H9 (cell line): ENCODE results near the gene PCGF3. TPM values are rescaled to one million over a fixed set of nuclear protein-coding genes. Genes with fewer than 3 reads are reported as not detected.

Source experiments
- DNase-seq: peaks from one replicate; pipeline ENCODE4 v3.0.0-alpha.2; 2017
- H2AFZ ChIP-seq: one replicate; pipeline ENCODE4 v1.6.1; 2013; ENCODE audit warnings: mild to moderate bottlenecking, low read length, control low read depth, moderate library complexity
- H2AK5ac ChIP-seq: 2 replicates; pipeline ENCODE4 v1.6.1; 2013; ENCODE audit warnings: low read length, control low read depth, mixed read lengths; ENCODE audit not compliant: insufficient read length
- H2BK120ac ChIP-seq: one replicate; pipeline ENCODE4 v1.6.1; 2013; ENCODE audit warnings: low read depth, mild to moderate bottlenecking, low read length, control low read depth, inconsistent platforms; ENCODE audit not compliant: poor library complexity, severe bottlenecking
- H2BK12ac ChIP-seq: 2 replicates; pipeline ENCODE4 v1.6.1; 2013; ENCODE audit warnings: low read length, control low read depth, mixed read lengths, low read depth; ENCODE audit not compliant: insufficient read length
- H2BK15ac ChIP-seq: 2 replicates; pipeline ENCODE4 v1.6.1; 2013; ENCODE audit warnings: low read depth, low read length, control low read depth
- H2BK20ac ChIP-seq: one replicate; pipeline ENCODE4 v1.6.1; 2013; ENCODE audit warnings: low read depth, mild to moderate bottlenecking, low read length, control low read depth, inconsistent platforms; ENCODE audit not compliant: poor library complexity, severe bottlenecking
- H2BK5ac ChIP-seq: 2 replicates; pipeline ENCODE4 v1.6.1; 2013; ENCODE audit warnings: low read length, control low read depth, mixed read lengths; ENCODE audit not compliant: insufficient read length
- H3K14ac ChIP-seq: 2 replicates; pipeline ENCODE4 v1.6.1; 2013; ENCODE audit warnings: low read length, control low read depth; ENCODE audit not compliant: insufficient read depth
- H3K18ac ChIP-seq: 2 replicates; pipeline ENCODE4 v1.6.1; 2013; ENCODE audit warnings: low read depth, mild to moderate bottlenecking, mixed read lengths, low read length, control low read depth; ENCODE audit not compliant: insufficient read length
- H3K23ac ChIP-seq: 2 replicates; pipeline ENCODE4 v1.6.1; 2013; ENCODE audit warnings: low read length, control low read depth, mixed read lengths, low read depth; ENCODE audit not compliant: insufficient read length
- H3K23me2 ChIP-seq: 2 replicates; pipeline ENCODE4 v1.6.1; 2013; ENCODE audit warnings: low read depth, mild to moderate bottlenecking, mixed read lengths, low read length, control low read depth; ENCODE audit not compliant: insufficient read length, poor library complexity, severe bottlenecking
- H3K27ac ChIP-seq: 2 replicates; pipeline ENCODE4 v1.5.1; 2013; ENCODE audit warnings: low read length, control low read depth, mixed read lengths, low read depth; ENCODE audit not compliant: insufficient read length
- H3K27me3 ChIP-seq: 2 replicates; pipeline ENCODE4 v1.6.1; 2013; ENCODE audit warnings: low read length, control low read depth, inconsistent platforms; ENCODE audit not compliant: insufficient read depth
- H3K4ac ChIP-seq: 2 replicates; pipeline ENCODE4 v1.6.1; 2013; ENCODE audit warnings: low read depth, mild to moderate bottlenecking, control low read depth, inconsistent platforms, low read length, moderate library complexity
- H3K4me1 ChIP-seq: 2 replicates; pipeline ENCODE4 v1.6.1; 2013; ENCODE audit warnings: low read length, control low read depth, inconsistent platforms; ENCODE audit not compliant: insufficient read depth
- H3K4me2 ChIP-seq: 2 replicates; pipeline ENCODE4 v1.6.1; 2013; ENCODE audit warnings: low read length, control low read depth, mixed read lengths; ENCODE audit not compliant: insufficient read length, insufficient read depth
- H3K56ac ChIP-seq: 2 replicates; pipeline ENCODE4 v1.6.1; 2013; ENCODE audit warnings: low read depth, mild to moderate bottlenecking, mixed read lengths, low read length, control low read depth; ENCODE audit not compliant: insufficient read length
- H3K79me1 ChIP-seq: 2 replicates; pipeline ENCODE4 v1.6.1; 2013; ENCODE audit warnings: low read depth, mild to moderate bottlenecking, moderate library complexity, low read length, control low read depth, inconsistent platforms; ENCODE audit not compliant: insufficient read depth, poor library complexity, severe bottlenecking
- H3K79me2 ChIP-seq: 2 replicates; pipeline ENCODE4 v1.6.1; 2013; ENCODE audit warnings: low read length, control low read depth, inconsistent platforms; ENCODE audit not compliant: insufficient read depth
- H3K9ac ChIP-seq: 2 replicates; pipeline ENCODE4 v1.6.1; 2013; ENCODE audit warnings: low read length, control low read depth, mixed read lengths; ENCODE audit not compliant: insufficient read length; ENCODE audit errors: extremely low read depth
- H3K9me3 ChIP-seq: one replicate; pipeline ENCODE4 v1.6.1; 2013; ENCODE audit warnings: low read depth, low read length, inconsistent platforms; ENCODE audit not compliant: control insufficient read depth
- H3T11ph ChIP-seq: one replicate; pipeline ENCODE4 v1.6.1; 2013; ENCODE audit warnings: mild to moderate bottlenecking, low read length, control low read depth, inconsistent platforms
- H4K20me1 ChIP-seq: one replicate; pipeline ENCODE4 v1.6.1; 2013; ENCODE audit not compliant: control insufficient read depth, insufficient read length, insufficient read depth
- H4K5ac ChIP-seq: 2 replicates; pipeline ENCODE4 v1.6.1; 2013; ENCODE audit warnings: low read depth, mild to moderate bottlenecking, mixed read lengths, low read length, control low read depth; ENCODE audit not compliant: insufficient read length
- H4K8ac ChIP-seq: replicated peaks from 2 replicates; pipeline ENCODE4 v1.6.1; 2013; ENCODE audit warnings: low read length, control low read depth, mixed read lengths, low read depth; ENCODE audit not compliant: insufficient read length
- H4K91ac ChIP-seq: 2 replicates; pipeline ENCODE4 v1.6.1; 2013; ENCODE audit warnings: low read depth, mild to moderate bottlenecking, moderate library complexity, mixed read lengths, low read length, control low read depth; ENCODE audit not compliant: insufficient read length
- H3K27ac Mint-ChIP-seq, 3 experiments: 2 replicates in 2 of 3; 3 replicates in 1 of 3; pipeline ENCODE4 v1.8.0; 2020 to 2021; ENCODE audit warnings: mixed read lengths in 3 of 3, mild to moderate bottlenecking in 1 of 3, moderate library complexity in 1 of 3
- H3K27me3 Mint-ChIP-seq: 2 replicates; pipeline ENCODE4 v1.8.0; 2021; ENCODE audit warnings: low read depth, mild to moderate bottlenecking, moderate library complexity, mixed read lengths
- H3K36me3 Mint-ChIP-seq, 3 experiments: 2 replicates in 2 of 3; 3 replicates in 1 of 3; pipeline ENCODE4 v1.8.0; 2020 to 2021; ENCODE audit warnings: low read depth in 3 of 3, mixed read lengths in 3 of 3; ENCODE audit not compliant: insufficient read depth in 1 of 3
- H3K4me1 Mint-ChIP-seq, 2 experiments: 2 replicates each; pipeline ENCODE4 v1.8.0; 2020; ENCODE audit warnings: mixed read lengths in 2 of 2
- H3K4me3 Mint-ChIP-seq, 2 experiments: 2 replicates in 1 of 2; 3 replicates in 1 of 2; pipeline ENCODE4 v1.8.0; 2020 to 2021; ENCODE audit warnings: mild to moderate bottlenecking in 2 of 2, mixed read lengths in 2 of 2, moderate library complexity in 1 of 2
- H3K9me3 Mint-ChIP-seq, 2 experiments: 2 replicates in 1 of 2; 3 replicates in 1 of 2; pipeline ENCODE4 v1.8.0; 2020; ENCODE audit warnings: mild to moderate bottlenecking in 2 of 2, mixed read lengths in 2 of 2, moderate library complexity in 1 of 2
- WGBS: extraction: QIAGEN DNeasy Blood & Tissue Kit; methylation state at CpG from one replicate; pipeline ENCODE4 v1.1.7; 2013; ENCODE audit warnings: missing lambda C conversion rate, low lambda C conversion rate, mixed read lengths; ENCODE audit not compliant: insufficient read length; ENCODE audit errors: extremely low coverage; 5-methylcytosine and 5-hydroxymethylcytosine counted together
- total RNA-seq: library from RNA; stranded (reverse); gene quantifications from 2 replicates; pipeline ENCODE4 v1.2.1, GENCODE V29; 2021
- TF ChIP-seq, protein P1 (sequence below): fragments of 200-600 bp; sonication (generic); conservative IDR thresholded peaks from 3 replicates; pipeline ENCODE4 v1.8.0; 2021; ENCODE audit warnings: antibody characterized with exemption, mild to moderate bottlenecking

PCGF3 gene
- total RNA-seq, 1 experiment from 2014 or later, result 43.1 TPM

GRCh38 chr4:784401-785331 is 79.0 kb downstream of the PCGF3 start:
- Histone ChIP-seq H3K4me1 (0 out of 2 replicates have a peak, but pooled peaks cover 4% of the 10 kb centered on the region), H3T11ph (no peak overlapping the region), H3K9ac (no peak overlapping the region), H2BK20ac (no peak overlapping the region), H3K79me1 (peaks cover 12% of the 10 kb centered on the region), H2BK120ac (no peak overlapping the region), H3K79me2 (peaks cover 9% of the 10 kb centered on the region; the same call in 1 of the 2 replicates), H3K9me3 (no peaks in the 10 kb centered on the region), H3K23ac (no peak overlapping the region), H3K23me2 (peaks cover 11% of the 10 kb centered on the region), H2AK5ac (no peak overlapping the region), H2BK5ac (no peak overlapping the region), H3K56ac (no peak overlapping the region), H3K27ac (no peak overlapping the region), H4K91ac (no peak overlapping the region), H3K4me2 (peak overlapping the region; percentile 42), H4K20me1 (no peaks in the 10 kb centered on the region), H2AFZ (no peak overlapping the region), H3K4ac (no peak overlapping the region), H3K18ac (no peak overlapping the region), H3K14ac (no peak overlapping the region), H2BK15ac (no peak overlapping the region), H4K5ac (no peak overlapping the region), H4K8ac (no peak overlapping the region), H3K27me3 (peaks cover 24% of the 10 kb centered on the region; the same call in 1 of the 2 replicates), H2BK12ac (no peak overlapping the region)
- peaks cover 26 to 39% of the 10 kb centered on the region in 2 experiments for H3K4me1 Mint-ChIP-seq
- H3K36me3 Mint-ChIP-seq, result peaks cover 10 to 11% (median 11%) of the 10 kb centered on the region in 3 experiments
- peaks cover 0 to 3% of the 10 kb centered on the region in 2 experiments; a peak in 1 of 5 replicates for H3K9me3 Mint-ChIP-seq
- no peak for DNase-seq
- peak overlapping the region; percentile 43 to 76 for H3K4me3 Mint-ChIP-seq
- H3K27me3 Mint-ChIP-seq, result peaks cover 66% of the 10 kb centered on the region
- TF ChIP-seq, protein P1, sequence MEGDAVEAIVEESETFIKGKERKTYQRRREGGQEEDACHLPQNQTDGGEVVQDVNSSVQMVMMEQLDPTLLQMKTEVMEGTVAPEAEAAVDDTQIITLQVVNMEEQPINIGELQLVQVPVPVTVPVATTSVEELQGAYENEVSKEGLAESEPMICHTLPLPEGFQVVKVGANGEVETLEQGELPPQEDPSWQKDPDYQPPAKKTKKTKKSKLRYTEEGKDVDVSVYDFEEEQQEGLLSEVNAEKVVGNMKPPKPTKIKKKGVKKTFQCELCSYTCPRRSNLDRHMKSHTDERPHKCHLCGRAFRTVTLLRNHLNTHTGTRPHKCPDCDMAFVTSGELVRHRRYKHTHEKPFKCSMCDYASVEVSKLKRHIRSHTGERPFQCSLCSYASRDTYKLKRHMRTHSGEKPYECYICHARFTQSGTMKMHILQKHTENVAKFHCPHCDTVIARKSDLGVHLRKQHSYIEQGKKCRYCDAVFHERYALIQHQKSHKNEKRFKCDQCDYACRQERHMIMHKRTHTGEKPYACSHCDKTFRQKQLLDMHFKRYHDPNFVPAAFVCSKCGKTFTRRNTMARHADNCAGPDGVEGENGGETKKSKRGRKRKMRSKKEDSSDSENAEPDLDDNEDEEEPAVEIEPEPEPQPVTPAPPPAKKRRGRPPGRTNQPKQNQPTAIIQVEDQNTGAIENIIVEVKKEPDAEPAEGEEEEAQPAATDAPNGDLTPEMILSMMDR, result no peak
- H3K27ac Mint-ChIP-seq, result no peak overlapping the region; a peak in 2 of 7 replicates
- WGBS, result no CpG with 5 or more reads among the region's 57 CpGs
